ENCODE measurements around the gene XPR1.
"Not testable (repeated sequence)": the region's sequence is repeated elsewhere in the genome, so short reads cannot be mapped to it uniquely, and the experiment has no call there.

Gene XPR1

DNA sequence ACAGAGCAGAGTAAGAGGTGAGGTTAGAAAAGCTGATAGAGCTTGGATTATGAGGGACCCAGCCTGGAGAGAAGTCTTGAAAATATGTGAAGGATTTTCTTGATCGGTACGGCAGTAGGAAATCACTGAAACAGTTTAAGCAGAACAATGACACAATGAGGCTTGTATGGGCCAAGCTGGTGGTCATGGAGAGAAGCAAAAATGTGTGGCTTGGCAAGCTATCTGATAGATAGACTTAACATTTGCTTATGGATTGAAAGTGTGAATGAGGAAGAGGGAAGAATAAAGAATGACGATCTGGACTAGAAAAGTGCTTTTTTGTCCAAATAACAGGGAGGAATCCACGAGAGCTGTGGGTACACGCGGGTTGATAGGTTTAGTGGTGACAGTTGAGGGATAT is 15.4 kb upstream of the XPR1 start:
- DNase-seq: no peak

- DNase-seq: no peak
Measured at GRCh38 chr1:180617774-180618395, 13.9 kb upstream of the XPR1 start.

GRCh38 chr1:180620581-180620980 is 11.2 kb upstream of the XPR1 start:
- no peak for DNase-seq

DNA sequence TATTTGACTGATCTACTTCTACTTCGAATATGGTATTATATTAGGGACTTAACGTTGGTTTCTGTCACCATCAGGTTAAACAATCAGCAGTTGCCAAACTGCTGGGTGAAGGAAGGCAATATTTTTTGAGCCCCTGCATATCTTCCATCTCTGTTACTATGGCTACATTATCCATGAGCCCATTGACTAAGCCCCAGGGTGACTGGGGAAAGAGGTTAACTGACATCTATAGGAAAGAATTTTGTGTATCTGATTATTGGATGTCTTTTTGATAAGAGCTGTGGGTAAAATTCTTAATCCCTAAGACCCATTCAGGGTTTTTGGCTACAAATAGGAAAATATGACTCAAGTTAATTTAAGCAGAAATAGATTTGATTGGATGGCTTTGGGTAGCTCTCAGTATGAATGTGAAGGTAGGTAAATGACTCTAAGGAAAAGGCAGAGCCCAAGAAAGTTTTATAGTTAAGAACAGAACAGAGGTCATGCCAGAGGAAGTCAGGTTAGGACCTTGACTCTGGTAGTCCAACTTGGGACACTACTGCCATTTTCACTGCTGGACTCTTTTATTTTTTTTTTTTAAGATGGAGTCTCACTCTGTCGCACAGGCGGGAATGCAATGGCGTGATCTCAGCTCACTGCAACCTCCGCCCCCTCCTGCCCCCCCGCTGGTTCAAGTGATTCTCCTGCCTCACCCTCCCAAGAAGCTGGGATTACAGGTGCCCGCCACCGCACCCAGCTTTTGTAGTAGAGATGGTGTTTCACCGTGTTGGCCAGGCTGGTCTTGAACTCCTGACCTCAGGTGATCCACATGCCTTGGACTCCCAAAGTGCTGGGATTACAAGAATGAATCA is 8.9 kb upstream of the XPR1 start:
- no peak for DNase-seq

DNA sequence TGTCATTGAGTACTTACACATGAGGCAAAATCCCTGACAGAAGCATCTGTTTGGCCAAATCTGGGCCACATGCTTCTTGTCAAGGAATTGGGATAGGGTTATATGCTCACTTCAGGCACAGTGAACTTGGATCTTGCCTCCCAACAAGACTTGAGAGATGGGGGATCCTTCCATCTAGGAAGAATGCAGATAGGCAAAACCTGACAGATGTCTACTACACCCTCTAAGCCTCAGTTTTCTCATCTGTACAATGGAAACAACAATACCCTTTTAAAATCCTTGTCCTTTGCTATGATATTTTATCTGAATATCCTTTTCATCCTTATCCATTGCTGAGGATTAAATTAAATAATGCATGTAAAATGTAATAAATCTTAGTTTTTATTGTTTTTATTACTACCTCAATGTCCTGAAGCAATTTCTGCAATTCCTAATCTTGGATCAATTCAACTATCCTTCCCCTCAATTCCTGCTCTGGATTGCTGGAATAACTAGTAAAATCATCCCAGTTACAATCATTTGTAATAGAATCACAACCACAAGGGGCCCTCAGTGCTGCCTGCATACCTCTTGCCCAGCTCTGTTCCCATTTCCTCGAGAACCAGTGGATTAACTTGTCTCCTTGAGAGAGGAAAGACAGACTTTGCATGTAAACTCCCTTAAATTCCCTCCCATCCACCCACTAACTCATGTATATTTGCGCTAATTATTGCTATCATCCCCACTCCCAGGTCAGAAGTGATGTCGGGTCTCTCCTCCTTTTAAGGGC is 8.1 kb upstream of the XPR1 start:
- DNase-seq: no peak

GRCh38 chr1:180626711-180627110 is 5.1 kb upstream of the XPR1 start:
- DNase-seq: no peak

- no peak for DNase-seq
Measured at GRCh38 chr1:180627411-180627810, 4.4 kb upstream of the XPR1 start.

DNA sequence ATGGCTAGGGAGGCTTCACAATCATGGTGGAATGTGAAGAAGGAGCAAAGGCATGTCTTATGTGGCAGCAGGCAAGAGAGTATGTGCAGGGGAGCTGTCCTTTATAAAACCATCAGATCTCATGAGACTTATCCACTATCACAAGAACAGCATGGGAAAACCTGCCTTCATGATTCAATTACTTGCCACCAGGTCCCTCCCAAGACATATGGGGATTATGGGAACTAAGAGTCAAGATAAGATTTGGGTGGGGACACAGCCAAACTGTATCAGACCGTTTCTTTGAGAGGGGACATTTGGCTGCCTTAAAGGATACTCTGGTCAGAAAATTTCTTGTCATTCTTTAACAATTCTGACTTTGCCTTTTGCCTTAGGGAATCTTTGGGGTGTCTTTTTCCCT is 3.2 kb upstream of the XPR1 start:
- DNase-seq: no peak

DNA sequence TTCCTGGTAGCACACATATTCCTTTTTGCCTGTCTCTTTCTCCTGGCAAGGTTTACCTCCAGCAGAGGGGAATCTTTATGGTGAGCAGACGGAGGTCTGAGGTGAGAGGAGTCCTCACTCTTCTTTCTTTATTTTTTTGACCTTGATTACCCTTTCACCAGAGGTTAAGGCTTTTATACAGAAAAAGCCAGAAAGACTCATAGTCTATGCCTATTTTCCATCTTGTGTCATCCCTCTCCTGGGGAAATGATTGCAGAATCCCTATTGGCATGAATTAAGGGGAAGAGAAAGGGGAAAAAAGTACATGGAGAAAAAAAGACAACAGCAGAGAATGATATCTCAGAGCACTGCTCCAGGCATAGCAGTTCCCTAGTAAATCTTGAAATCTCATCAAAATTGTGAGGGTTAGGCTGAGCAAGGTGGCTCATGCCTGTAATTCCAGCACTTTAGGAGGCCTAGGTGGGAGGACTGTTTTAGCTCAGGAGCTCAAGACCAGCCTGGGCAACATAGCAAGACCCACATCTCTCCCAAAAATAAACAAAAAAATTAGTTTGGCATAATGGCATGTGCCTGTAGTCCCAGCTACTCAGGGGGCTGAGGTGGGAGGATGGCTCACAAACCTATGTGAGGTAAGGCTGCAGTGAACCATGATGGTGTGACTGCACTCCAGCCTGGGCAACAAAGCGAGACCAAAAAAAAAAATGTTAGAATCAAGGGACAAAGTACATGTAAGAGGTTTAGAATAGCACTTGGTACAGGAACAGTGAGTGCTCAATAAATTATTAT is 1.2 kb upstream of the XPR1 start:
- no peak for DNase-seq

GRCh38 chr1:180631194-180631765 is 542 bp upstream of the XPR1 start:
- no peak for DNase-seq

- peak; percentile 42 for DNase-seq
Measured at GRCh38 chr1:180632326-180633056, 669 bp downstream of the XPR1 start.

GRCh38 chr1:180633057-180634056 is 1.5 kb downstream of the XPR1 start:
- DNase-seq: no peak

- no peak for DNase-seq
Measured at GRCh38 chr1:180636138-180636537, 4.3 kb downstream of the XPR1 start.

GRCh38 chr1:180639871-180640270 is 8.0 kb downstream of the XPR1 start:
- DNase-seq: no peak

GRCh38 chr1:180640531-180640949 is 8.7 kb downstream of the XPR1 start:
- no peak for DNase-seq

GRCh38 chr1:180641662-180642061 is 9.8 kb downstream of the XPR1 start:
- no peak for DNase-seq

DNA sequence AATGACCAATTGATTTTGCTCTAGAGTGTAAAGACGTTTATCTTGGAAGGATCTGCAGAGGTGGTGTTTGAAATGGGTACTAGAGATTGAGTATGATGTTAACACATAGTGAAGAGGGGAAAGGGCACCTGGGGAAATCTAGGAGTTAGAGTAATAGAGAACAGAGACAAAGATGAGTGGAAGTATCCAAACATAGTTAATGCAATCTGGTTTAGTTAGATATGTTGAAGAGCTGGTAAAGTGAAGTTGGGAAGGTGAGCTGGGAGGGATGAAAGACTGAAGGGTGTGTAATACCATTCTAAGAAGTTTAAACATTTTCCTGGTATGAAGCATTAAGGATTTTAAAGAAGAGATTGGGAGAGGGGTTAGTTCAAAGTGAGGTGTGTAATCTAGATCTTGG is 11.0 kb downstream of the XPR1 start:
- no peak for DNase-seq

- DNase-seq: no peak
Measured at GRCh38 chr1:180643693-180644092, 11.9 kb downstream of the XPR1 start.

DNA sequence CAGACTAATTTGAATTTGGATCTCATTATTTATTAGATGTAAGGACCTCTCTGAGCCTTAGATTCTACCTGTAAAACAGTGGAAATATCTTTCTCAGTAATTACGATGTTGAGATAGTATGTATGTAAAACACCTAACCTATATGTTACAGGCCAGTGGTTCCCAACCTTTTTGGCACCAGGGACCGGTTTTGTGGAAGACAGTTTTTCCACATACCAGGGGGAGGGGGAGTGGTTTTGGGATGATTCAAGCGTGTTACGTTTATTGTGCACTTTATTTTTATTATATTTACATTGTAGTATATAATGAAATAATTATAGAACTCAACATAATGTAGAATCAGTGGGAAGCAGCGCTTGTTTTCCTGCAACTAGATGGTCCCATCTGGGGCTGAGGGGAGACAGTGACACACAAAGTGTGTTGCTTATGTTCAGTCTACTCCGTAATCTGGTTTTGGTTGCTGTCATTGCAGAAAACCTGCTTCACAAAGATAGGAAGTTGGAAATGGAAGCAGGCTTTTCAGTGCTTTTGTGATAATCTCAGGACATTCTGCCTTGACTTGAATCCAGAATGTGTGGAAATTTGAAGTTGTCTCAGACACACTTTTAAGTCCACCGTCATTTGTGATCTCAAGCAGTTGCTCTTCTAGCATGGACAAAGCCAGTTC is 12.8 kb downstream of the XPR1 start:
- DNase-seq: no peak

GRCh38 chr1:180645261-180645660 is 13.4 kb downstream of the XPR1 start:
- DNase-seq: not testable (repeated sequence)

Measured in SHP77 treated with DMSO at 0.1 percent for 48 hours (cell line).